Activated CD4-positive, alpha-beta T cell treated with anti-CD3 and anti-CD28 coated beads, Interleukin-2, Interleukin-4, amounts not matched to agents 100 ng/mL and 50 ng/mL, durations not matched to agents 16 hours and 8 hours (primary cell): Measurements from ENCODE around the gene IL22RA1.

Experiments
- DNase-seq: peaks from one replicate; pipeline ENCODE4 v3.0.0-alpha.2; 2020; ENCODE audit warnings: low spot score

The IL22RA1 gene

GRCh38 chr1:24097663-24098062 is 45.3 kb downstream of the IL22RA1 start:
- no peak for DNase-seq

- no peak for DNase-seq
Measured at GRCh38 chr1:24096739-24097103, 46.2 kb downstream of the IL22RA1 start.

- DNase-seq: no peak
Measured at GRCh38 chr1:24096009-24096738, 46.8 kb downstream of the IL22RA1 start.

GRCh38 chr1:24095140-24095859 is 47.6 kb downstream of the IL22RA1 start:
- DNase-seq: no peak

- no peak for DNase-seq
Measured at GRCh38 chr1:24094554-24094953, 48.4 kb downstream of the IL22RA1 start.

GRCh38 chr1:24093732-24094131 is 49.2 kb downstream of the IL22RA1 start:
- no peak for DNase-seq

GRCh38 chr1:24092979-24093378 is 50.0 kb downstream of the IL22RA1 start:
- no peak for DNase-seq

GRCh38 chr1:24091971-24092482 is 50.9 kb downstream of the IL22RA1 start:
- no peak for DNase-seq

GRCh38 chr1:24090736-24091135 is 52.2 kb downstream of the IL22RA1 start:
- no peak for DNase-seq

GRCh38 chr1:24089743-24090555 is 53.0 kb downstream of the IL22RA1 start:
- no peak for DNase-seq

GRCh38 chr1:24089027-24089742 is 53.8 kb downstream of the IL22RA1 start:
- no peak for DNase-seq

GRCh38 chr1:24086466-24086865 is 56.5 kb downstream of the IL22RA1 start:
- no peak for DNase-seq

- DNase-seq: no peak
Measured at GRCh38 chr1:24085546-24085945, 57.4 kb downstream of the IL22RA1 start.

- DNase-seq: no peak
Measured at GRCh38 chr1:24085007-24085406, 57.9 kb downstream of the IL22RA1 start.

GRCh38 chr1:24084050-24084449 is 58.9 kb downstream of the IL22RA1 start:
- no peak for DNase-seq

GRCh38 chr1:24082372-24082771 is 60.6 kb downstream of the IL22RA1 start:
- DNase-seq: no peak

GRCh38 chr1:24081190-24081589 is 61.8 kb downstream of the IL22RA1 start:
- DNase-seq: no peak

- no peak for DNase-seq
Measured at GRCh38 chr1:24080131-24080530, 62.8 kb downstream of the IL22RA1 start.

GRCh38 chr1:24077278-24077978 is 65.5 kb downstream of the IL22RA1 start:
- no peak for DNase-seq

- DNase-seq: no peak
Measured at GRCh38 chr1:24075946-24076345, 67.0 kb downstream of the IL22RA1 start.

GRCh38 chr1:24075590-24075854 is 67.4 kb downstream of the IL22RA1 start:
- no peak for DNase-seq
